Measurements from ENCODE around the gene PLLP.

PLLP gene

GRCh38 chr16:57253466-57253865 lies 31.0 kb downstream of the PLLP start:
- TF ChIP-seq FOXP2 (optimal IDR thresholded peaks at IDR 0.05; ENCODE audit: borderline replicate concordance, extremely low read depth, extremely low read length, insufficient read depth) (no peak), SIN3A (IDR thresholded peaks at IDR 0.05; ENCODE audit: borderline replicate concordance, insufficient read depth, low read length) (no peak), REST (IDR thresholded peaks at IDR 0.05; ENCODE audit: insufficient read depth in 1 of 2, low read depth in 2 of 2, low read length in 2 of 2) (no peak), TAF1 (IDR thresholded peaks at IDR 0.05; ENCODE audit: borderline replicate concordance, insufficient read depth, low read length) (no peak), POLR2AphosphoS5 (IDR thresholded peaks at IDR 0.05; ENCODE audit: low read depth, low read length) (no peak)

DNA sequence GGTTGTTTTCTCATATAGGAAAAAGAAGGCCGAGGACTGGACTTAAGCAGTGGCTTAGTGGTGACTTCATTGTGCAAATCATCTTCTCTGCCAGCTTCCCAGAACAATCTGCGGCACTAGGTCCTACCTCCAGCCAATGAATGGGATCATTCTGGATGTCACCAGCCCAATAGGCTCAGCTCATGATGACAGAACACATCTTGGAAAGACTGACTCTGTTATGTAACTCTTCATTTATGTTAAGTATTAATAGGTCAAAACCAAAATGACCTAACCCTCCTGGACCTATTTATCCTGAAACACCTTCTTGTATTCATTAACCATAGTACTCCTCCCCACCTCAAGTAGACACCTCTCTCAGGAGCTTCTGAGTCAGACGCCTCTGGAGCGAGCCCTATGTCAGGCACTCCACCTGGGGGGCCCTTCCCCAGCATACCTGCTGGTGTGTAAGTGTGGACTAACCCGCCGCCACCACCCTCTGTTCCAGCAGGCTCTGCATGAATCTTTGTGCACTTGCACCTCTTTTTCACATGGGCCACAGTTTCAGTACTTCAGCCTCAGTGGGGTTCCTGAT lies 32.2 kb downstream of the PLLP start:
- no peak for TF ChIP-seq FOXP2 (optimal IDR thresholded peaks at IDR 0.05; ENCODE audit: borderline replicate concordance, extremely low read depth, extremely low read length, insufficient read depth)
- TF ChIP-seq POLR2AphosphoS5 (IDR thresholded peaks at IDR 0.05; ENCODE audit: low read depth, low read length), result no peak
- no peak for TF ChIP-seq REST (IDR thresholded peaks at IDR 0.05; ENCODE audit: insufficient read depth in 1 of 2, low read depth in 2 of 2, low read length in 2 of 2)
- TF ChIP-seq SIN3A (IDR thresholded peaks at IDR 0.05; ENCODE audit: borderline replicate concordance, insufficient read depth, low read length), result no peak
- TF ChIP-seq TAF1 (IDR thresholded peaks at IDR 0.05; ENCODE audit: borderline replicate concordance, insufficient read depth, low read length), result no peak

DNA sequence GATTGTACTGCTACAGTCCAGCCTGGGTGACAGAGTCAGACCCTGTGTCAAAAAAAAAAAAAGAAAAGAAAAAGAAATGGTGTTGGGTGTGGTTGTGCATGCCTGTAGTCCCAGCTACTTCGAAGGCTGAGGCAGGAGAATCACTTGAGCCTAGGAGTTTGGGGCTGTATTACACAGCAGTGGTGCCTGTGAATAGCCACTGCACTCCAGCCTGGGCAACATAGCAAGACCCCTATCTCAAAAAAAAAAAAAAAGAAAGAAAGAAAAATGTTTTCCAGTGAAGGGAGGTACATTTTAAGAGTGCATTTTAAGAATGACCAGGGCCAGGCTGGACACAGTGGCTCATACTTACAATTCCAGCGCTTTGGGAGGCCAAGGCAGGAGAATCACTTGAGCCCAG lies 33.1 kb downstream of the PLLP start:
- TF ChIP-seq FOXP2 (optimal IDR thresholded peaks at IDR 0.05; ENCODE audit: borderline replicate concordance, extremely low read depth, extremely low read length, insufficient read depth) (no peak), SIN3A (IDR thresholded peaks at IDR 0.05; ENCODE audit: borderline replicate concordance, insufficient read depth, low read length) (no peak), TAF1 (IDR thresholded peaks at IDR 0.05; ENCODE audit: borderline replicate concordance, insufficient read depth, low read length) (no peak), POLR2AphosphoS5 (IDR thresholded peaks at IDR 0.05; ENCODE audit: low read depth, low read length) (no peak), REST (IDR thresholded peaks at IDR 0.05; ENCODE audit: insufficient read depth in 1 of 2, low read depth in 2 of 2, low read length in 2 of 2) (no peak)

DNA sequence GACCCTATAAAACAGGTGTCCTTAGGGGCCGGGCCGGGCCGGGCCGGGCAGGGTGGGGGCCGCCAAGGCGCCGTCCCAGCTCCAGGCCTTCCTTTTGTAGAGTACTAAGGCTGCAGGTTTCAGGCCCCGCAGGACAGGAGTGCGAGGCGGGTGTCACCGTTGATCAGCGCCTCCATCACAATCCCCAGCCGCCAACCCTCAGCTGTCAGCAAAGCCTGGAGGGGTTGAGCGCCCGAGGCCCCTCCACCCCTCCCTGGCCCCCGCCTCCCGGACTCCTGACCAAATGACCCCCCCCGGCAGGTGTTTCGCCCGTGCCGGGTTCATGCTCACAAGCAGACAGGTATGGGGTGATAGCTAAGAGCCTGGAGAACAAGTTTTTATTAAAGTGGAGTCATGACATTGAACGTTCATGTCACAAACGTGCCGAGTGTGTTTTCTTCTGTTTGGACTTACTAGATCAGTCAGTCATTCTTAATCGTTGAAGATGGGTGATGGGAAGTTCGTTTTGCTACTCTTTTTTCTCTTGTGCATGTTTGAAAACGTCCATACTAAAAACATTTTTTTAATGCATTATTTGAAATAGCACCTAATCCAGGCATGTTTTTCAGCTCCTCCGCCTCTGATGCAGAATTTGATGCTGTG lies 38.9 kb downstream of the PLLP start:
- TF ChIP-seq SIN3A (IDR thresholded peaks at IDR 0.05; ENCODE audit: borderline replicate concordance, insufficient read depth, low read length), result no peak
- TF ChIP-seq POLR2AphosphoS5 (IDR thresholded peaks at IDR 0.05; ENCODE audit: low read depth, low read length), result no peak
- no peak for TF ChIP-seq REST (IDR thresholded peaks at IDR 0.05; ENCODE audit: insufficient read depth in 1 of 2, low read depth in 2 of 2, low read length in 2 of 2)
- TF ChIP-seq FOXP2 (optimal IDR thresholded peaks at IDR 0.05; ENCODE audit: borderline replicate concordance, extremely low read depth, extremely low read length, insufficient read depth), result no peak
- no peak for TF ChIP-seq TAF1 (IDR thresholded peaks at IDR 0.05; ENCODE audit: borderline replicate concordance, insufficient read depth, low read length)

Measured in PFSK-1 (cell line).